Activated T-cell treated with anti-CD3 and anti-CD28 coated beads, Interleukin-2, amount 50 U/mL, for 1 hour (primary cell): ENCODE results near the gene TMEM184C.

ENCODE experiments used
- DNase-seq: peaks from one replicate; pipeline ENCODE4 v3.0.0-alpha.2; 2020

Gene TMEM184C

GRCh38 chr4:147617173-147617840 is at the start of gene TMEM184C:
TMEM184C (plus strand) TSS chr4:147617397; CDS start chr4:147617957, 560 bp downstream.
- DNase-seq = peak; percentile 99

DNA sequence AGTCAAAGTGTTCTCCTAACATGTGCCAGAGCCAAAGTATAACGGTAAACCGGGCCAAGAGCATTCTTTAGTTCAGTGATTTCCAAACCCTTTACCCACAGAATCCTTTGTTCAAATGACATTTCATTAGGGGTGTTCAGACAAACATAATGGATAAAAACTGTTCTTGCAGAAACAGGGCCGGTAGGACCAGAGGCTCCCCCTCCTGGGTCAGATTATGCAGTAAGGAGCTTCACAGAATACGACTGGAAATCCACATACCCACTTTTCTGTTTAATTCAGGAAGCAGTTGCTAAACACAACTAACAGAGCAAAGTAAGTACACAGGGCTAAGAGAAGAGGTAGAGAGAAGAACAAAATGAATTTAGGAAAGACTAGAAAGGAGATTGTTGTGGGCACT is 46.6 kb upstream of the TMEM184C start:
- DNase-seq = no peak

DNA sequence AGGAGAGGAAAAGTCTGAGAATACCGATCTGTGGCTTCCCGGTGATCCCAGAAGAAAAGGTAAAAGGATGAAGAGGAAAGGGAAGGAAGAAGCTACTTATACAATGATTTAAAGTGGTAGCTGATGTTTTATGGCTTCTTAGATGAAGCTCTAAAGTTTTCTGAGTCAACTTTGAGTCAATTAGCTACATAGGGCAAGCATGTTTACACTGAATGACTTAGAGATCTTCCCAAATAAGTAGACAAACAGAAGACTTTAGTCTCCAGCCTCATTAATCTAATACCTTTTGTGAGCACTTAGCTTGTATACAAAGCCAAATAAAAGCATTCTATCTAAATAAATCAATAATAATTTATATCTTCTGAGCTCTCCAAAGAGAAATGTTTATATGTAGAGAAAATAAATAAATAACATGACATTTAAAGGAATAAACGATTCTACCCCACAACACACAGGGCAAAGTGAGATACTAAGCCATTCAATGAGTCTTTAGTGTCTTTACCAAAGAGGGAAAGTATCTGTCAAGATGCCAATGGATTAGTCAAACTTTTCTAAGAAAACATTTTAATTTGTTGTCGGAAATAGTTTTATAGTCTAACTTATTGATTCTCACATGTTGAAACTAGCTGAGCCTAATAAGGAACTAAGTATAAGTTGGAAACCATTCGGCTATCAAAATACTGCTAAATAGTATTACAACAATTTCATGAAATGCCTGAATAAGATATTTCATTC is 46.0 kb upstream of the TMEM184C start:
- DNase-seq = no peak

DNA sequence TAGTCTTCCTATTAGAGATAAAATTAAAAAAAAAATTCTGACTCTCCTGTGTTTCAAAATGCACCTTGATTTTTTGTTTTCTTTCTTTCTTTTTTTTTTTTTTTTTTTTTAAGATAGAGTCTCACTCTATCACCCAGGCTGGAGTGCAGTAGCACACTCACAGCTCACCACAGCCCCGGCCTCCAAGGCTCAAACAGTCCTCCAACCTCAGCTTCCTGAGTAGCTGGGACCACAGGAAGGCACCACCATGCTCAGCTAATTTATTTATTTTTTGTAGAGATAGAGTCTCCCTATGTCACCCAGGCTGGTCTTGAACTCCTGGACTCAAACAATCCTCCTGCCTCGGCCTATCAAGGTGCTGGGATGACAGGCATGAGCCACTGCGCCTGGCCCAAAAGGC is 41.1 kb upstream of the TMEM184C start:
- no peak for DNase-seq

- no peak for DNase-seq
Observed at GRCh38 chr4:147578051-147578476, 39.1 kb upstream of the TMEM184C start.

GRCh38 chr4:147578593-147578992 is 38.6 kb upstream of the TMEM184C start:
- DNase-seq = no peak

- no peak for DNase-seq
Observed at GRCh38 chr4:147580396-147580795, 36.8 kb upstream of the TMEM184C start.

DNA sequence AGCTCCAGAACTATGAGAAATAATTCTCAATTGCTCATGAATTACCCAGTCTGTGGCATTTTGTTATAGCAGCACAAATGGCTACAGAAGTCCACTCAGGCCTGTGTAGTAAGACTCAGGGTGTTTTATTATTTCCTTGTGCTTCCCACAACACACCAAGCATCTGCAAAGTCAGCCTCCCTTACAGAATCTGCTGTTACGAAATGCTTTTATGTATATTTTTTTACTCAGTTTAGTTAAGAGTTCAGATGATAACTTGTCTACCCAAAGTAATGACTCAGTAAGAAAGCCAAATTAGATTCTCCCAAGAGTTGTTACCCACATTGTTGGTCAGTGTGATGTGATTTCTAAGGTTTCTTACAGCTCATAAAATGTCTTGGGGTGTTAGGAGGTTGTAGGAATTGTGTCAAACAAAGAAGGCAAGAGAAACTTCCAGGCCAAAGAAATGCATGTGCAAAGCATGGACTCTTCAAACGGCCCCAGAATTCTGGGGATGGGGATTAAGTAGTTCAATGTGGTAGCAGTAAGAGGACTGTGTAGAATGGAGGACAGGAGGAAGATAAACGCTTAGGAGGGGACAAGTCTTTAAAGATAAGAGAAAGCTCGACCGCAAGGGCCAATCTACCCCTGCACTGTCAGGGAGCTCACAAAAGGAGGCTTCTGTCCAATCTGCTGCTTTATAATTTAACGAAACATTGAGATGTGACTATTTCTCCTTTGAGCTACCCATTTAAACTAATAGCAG is 35.4 kb upstream of the TMEM184C start:
- DNase-seq = no peak

- no peak for DNase-seq
Observed at GRCh38 chr4:147582386-147583060, 34.7 kb upstream of the TMEM184C start.

GRCh38 chr4:147583876-147584275 is 33.3 kb upstream of the TMEM184C start:
- DNase-seq = no peak

DNA sequence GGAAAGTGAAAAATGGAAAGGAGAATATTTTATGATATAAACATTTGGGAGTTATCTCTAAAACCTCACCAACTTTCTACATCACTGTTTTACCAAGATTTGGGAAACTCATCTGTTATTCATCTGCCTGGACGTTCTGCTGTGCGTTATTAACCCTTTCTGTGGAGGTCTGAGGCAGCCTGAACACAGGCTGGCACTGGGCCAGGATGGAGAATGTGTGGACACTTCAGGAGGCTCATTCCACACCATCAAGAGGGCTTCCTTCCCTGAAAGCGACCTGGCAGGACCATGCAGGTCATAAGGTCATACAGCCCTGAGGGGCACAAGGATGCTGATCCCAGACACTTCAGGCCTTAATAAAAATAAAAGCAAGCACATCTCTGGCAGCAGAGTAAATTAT is 31.2 kb upstream of the TMEM184C start:
- DNase-seq = no peak

DNA sequence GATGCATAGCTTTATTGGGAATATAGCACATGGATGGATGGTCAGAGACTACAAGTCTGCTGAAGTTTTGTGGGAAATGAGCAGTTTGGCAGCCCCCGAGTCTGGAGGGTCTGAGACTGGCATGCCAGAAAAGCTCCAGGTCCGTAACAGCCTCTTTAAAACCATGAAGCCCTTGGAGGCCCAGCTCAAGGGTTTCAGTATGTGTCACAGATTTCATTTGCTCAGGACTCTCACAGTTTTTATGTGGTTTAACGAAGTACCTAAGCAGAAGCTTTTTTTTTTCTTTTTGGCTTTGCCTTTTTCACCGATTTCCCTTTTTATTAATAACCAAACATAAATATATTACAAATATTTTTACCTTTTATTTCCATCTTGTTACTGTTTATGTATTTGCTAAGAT is 30.6 kb upstream of the TMEM184C start:
- DNase-seq = no peak

- no peak for DNase-seq
Observed at GRCh38 chr4:147587041-147587440, 30.2 kb upstream of the TMEM184C start.

DNA sequence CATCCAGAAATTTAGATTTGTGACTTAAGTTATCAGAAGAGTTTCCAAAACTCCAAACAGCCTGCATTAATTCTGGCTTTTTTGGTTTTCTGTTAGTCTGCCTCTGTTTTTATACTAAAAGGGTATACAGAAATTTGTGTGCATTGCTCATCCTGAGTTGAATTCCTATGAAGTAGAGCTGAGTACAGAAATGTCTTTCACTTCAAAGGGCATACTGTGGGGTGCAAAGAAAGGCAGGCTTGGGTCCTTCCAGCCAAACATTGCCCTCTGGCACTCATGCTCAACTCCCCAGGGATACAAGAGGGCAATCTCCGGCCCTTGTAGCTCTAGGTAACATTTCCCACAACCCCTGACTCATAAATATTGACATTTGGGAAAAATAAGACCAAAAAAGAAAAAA is 27.6 kb upstream of the TMEM184C start:
- no peak for DNase-seq

GRCh38 chr4:147590249-147590920 is 26.8 kb upstream of the TMEM184C start:
- DNase-seq = peak; percentile 33

DNA sequence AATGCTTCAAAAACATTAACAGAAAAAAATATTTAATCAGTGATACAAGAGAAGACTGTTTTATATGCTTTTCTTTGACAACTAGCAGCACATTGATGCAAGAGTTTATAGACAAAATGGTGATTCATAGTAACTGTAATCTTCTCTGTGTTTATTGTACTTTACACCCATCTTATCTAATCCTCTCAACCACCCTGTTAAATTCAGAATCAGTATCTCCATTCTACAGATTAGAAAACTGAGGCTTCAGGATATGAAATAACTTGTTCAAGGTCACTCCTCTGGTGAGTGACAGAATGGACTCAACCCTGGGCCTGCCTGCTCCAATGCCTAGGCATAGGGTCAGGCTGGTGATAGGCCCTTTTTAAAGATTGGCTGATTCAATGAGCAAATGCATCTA is 26.1 kb upstream of the TMEM184C start:
- no peak for DNase-seq

DNA sequence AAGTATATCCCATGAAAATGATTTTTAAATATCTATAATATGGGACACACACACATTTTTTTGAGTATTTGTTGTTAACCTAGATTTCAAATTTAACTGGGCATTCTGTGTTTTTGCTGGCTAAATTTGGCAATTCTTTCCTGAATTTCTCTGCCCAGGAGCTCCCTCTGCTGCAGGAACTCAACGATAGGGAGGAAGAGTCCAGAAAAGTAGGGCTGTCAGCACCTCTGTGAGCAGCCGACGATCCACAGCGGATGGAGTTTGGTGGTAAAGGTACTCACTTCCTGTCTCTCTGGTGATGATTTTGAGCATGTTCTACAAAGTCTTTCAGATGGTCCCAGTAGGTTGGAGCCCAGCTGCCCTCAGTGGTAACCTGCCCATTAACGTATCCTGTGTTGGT is 23.1 kb upstream of the TMEM184C start:
- DNase-seq = no peak

DNA sequence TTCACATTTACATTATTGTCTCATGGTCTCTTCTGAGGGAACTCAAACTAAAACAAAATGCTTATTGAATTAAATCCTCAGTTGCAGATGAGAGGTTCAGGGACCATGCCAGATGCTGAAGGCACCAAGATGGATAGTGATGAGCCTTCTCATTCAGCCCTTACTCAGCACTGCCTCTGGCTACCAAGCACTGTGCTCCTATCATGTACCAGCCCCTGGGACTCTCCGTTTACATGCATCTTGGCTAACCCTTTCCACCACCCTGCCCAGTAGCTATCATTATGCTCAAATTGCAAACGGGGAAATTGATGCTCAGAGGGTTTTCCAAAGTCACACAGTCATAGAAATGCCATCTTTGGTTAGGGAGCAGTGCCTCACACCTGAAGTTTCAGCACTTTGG is 22.6 kb upstream of the TMEM184C start:
- no peak for DNase-seq

DNA sequence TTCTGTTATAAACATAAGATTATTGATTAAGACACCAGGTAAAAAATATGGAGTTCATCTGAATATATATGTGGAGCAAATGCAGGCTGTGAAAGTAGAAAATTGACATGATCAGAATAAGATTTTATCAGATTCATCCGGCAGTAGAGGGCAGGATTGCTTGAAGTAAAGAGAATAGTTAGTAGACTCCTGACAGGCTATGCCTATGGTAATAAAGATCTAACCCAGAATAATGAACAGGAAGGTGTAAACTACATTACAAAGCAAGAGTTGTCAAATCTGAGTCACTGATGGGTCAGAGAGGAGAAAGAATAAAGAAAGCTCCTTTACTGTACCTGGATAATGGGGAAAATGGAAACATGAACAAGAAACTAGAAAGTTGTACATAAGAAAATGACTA is 20.8 kb upstream of the TMEM184C start:
- DNase-seq = no peak

GRCh38 chr4:147596981-147597380 is 20.2 kb upstream of the TMEM184C start:
- DNase-seq = no peak

DNA sequence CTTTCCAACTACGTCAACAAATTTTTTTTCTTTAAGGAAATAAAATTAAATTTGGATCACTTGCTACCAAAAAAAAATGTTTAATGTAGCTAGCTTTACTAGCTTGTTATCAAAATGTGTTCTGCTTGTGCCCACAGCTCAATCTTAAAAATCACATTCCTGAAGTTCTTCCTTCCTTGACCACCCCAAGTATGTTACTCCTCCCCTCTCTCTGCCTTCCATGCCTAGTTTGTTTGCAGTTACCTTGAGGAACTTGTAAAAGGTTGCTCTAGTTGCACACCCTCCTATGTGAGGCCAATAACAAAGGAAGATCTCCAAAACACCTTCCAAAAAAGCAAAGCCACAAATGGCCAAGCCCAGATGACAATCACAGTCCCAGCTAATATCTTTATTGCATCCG is 19.6 kb upstream of the TMEM184C start:
- DNase-seq = no peak

- no peak for DNase-seq
Observed at GRCh38 chr4:147599206-147599605, 18.0 kb upstream of the TMEM184C start.

GRCh38 chr4:147599769-147600168 is 17.4 kb upstream of the TMEM184C start:
- no peak for DNase-seq
